AG04449 (cell line): Measurements from ENCODE around the gene OSBPL9.

Experiments used
- CTCF ChIA-PET: fragments of 350-600 bp; formaldehyde crosslinking; extraction: SDS; loops from one replicate; lab custom pipeline; 2021; ENCODE audit warnings: antibody characterized with exemption; lab: Yijun Ruan, JAX
- POLR2A ChIA-PET: fragments of 400-600, 350-600 bp; formaldehyde crosslinking; extraction: SDS; loops from one replicate; lab custom pipeline; 2020; ENCODE audit warnings: antibody characterized with exemption, inconsistent platforms; lab: Yijun Ruan, JAX
- DNase-seq: peaks from one replicate; pipeline ENCODE4 v3.0.0-alpha.2; 2010; ENCODE audit warnings: low read depth, low spot score
- H3K4me3 ChIP-seq: 2 replicates; pipeline ENCODE4 v1.5.1; 2011; ENCODE audit warnings: low read depth, mild to moderate bottlenecking, control low read depth, low read length
- TF ChIP-seq, protein P1 (sequence below): IDR thresholded peaks from one replicate; pipeline ENCODE4 v1.5.1; 2011; ENCODE audit warnings: mild to moderate bottlenecking, moderate library complexity, low read length, control low read depth, inconsistent platforms; ENCODE audit not compliant: insufficient read depth; ENCODE audit errors: missing control alignments

The OSBPL9 gene

DNA sequence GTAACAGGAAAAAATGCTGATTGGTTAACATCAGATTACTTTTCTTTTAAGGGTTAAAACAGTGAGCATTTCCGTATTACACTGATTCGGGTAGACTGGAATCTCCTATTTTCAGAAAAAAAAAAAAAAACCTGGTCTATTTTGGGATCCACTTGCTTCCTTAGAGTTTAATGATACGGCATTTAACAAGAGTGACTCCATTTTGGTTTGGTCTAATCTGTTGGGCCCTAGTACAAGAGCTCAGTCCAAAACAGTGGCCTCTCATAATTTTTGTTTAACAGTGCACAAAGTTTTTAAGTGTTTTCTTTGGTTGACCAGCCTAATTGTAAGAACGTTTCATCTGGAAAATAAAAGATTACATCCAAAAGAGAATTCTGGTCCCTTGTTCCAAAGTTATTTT lies 141.4 kb downstream of the OSBPL9 start:
- DNase-seq, result no peak
- no peak overlapping the region for H3K4me3 ChIP-seq
- TF ChIP-seq, protein P1, sequence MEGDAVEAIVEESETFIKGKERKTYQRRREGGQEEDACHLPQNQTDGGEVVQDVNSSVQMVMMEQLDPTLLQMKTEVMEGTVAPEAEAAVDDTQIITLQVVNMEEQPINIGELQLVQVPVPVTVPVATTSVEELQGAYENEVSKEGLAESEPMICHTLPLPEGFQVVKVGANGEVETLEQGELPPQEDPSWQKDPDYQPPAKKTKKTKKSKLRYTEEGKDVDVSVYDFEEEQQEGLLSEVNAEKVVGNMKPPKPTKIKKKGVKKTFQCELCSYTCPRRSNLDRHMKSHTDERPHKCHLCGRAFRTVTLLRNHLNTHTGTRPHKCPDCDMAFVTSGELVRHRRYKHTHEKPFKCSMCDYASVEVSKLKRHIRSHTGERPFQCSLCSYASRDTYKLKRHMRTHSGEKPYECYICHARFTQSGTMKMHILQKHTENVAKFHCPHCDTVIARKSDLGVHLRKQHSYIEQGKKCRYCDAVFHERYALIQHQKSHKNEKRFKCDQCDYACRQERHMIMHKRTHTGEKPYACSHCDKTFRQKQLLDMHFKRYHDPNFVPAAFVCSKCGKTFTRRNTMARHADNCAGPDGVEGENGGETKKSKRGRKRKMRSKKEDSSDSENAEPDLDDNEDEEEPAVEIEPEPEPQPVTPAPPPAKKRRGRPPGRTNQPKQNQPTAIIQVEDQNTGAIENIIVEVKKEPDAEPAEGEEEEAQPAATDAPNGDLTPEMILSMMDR, result no peak
- POLR2A ChIA-PET, result no interaction called here
- CTCF ChIA-PET, result no interaction called here

DNA sequence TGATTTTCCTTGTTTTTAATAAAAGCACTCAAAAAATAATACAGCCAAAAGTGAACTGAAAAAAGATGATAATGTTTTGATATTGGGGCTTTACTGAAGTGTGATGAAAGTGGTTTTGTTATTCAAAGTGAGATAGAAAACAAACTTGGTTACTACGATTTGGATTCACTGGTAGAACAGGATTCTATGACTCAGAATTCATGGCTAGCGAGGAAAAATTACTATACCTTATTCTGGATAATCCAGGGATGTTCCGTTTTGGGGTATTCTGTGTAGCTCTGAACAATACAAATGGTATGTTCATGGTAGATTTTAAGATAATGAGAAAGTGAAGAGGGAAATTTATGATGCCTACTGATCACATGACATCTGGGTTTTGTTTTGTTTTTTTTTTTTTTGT lies 144.0 kb downstream of the OSBPL9 start:
- DNase-seq, result no peak
- TF ChIP-seq, protein P1, result no peak
- CTCF ChIA-PET, result interaction anchor here (0.8 to 1.7 kb wide), 5 partner anchors 8 to 226 kb away, joined by 3 to 19 read pairs (median 4); no protein-coding TSS in a partner anchor
- POLR2A ChIA-PET, result no interaction called here
- no peak overlapping the region for H3K4me3 ChIP-seq

DNA sequence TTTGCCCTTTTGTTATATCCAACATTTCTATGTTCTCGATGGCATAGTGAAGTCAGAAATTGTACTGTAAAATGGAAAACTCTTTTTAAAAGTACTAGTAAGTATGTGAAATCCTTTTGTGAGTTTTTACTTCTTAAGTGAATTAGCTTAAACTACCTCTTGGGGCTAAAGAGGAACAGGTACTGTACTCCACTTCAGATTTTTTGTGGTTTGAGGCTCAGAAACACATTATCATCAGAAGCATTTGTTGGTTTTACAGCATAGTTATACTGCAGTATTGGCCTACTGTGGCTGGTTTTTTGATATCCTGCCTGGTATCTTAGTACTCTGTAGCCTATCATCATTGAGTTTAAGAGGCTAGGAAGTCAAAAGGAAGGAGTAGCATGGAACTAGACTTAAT lies 144.5 kb downstream of the OSBPL9 start:
- CTCF ChIA-PET, result interaction anchor here (1.1 to 1.7 kb wide), 3 partner anchors 8 to 226 kb away, joined by 3 to 19 read pairs (median 3); no protein-coding TSS in a partner anchor
- TF ChIP-seq, protein P1, result no peak
- DNase-seq, result no peak
- POLR2A ChIA-PET, result no interaction called here
- H3K4me3 ChIP-seq, result no peak overlapping the region

DNA sequence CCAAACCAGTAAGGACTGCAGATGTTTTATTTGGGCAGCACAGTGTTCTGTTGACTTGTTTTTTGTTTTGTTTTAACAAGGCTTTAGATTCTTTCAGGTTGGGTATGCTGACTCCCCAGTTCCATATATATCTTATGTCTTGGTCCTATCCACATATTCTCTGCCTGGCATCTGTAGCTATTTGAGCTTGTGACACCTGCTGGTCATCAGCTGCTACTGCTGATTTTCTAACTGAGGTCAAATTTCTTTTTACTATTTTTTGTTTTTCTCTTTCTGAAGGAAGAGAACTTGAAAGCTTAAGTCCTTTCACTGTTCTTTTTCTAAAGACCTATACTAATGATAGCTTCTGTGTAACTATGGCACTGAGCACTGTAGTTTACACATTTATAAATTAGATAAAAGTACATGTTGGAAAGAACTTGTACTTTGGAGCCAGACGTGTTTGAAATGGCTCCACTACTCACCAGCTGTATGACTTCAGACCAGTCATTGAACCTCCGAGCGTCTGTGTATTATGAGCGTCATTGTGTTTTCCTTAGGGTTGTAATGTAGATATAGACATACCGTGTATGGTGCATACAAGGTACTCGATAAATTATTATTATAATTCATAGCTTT lies 152.2 kb downstream of the OSBPL9 start:
- CTCF ChIA-PET, result interaction anchor here (0.7 to 4.8 kb wide), 52 partner anchors 8 to 994 kb away, joined by 3 to 106 read pairs (median 4); partner anchors contain the start of genes EPS15 and OSBPL9
- TF ChIP-seq, protein P1, result peak; percentile 62
- DNase-seq, result peak; percentile 16
- H3K4me3 ChIP-seq, result no peak overlapping the region
- POLR2A ChIA-PET, result no interaction called here

DNA sequence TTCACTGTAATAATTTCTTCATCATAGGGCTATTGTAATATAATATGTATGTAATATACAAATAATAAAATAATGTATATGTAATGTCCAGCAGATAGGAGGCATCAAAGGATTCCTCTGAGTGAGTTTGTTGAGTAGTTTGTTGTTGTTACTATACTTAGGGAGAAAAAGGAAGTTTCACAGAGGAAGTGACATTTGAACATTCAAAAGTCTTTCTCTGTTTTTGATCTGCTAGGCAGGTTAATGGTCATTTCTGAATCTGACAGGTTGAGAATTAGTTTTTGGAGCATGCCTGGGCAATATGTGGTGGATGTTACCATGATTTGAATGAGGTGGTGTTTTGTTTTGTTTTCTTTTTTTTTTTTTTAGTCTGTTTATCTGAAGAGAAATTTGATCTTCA lies 159.5 kb downstream of the OSBPL9 start:
- ChIA-PET CTCF (interaction anchor here (0.9 to 2.2 kb wide), 2 partner anchors 14 to 158 kb away, joined by 3 to 4 read pairs; no protein-coding TSS in a partner anchor), POLR2A (no interaction called here)
- DNase-seq, result no peak
- H3K4me3 ChIP-seq, result no peak overlapping the region
- TF ChIP-seq, protein P1, result no peak

DNA sequence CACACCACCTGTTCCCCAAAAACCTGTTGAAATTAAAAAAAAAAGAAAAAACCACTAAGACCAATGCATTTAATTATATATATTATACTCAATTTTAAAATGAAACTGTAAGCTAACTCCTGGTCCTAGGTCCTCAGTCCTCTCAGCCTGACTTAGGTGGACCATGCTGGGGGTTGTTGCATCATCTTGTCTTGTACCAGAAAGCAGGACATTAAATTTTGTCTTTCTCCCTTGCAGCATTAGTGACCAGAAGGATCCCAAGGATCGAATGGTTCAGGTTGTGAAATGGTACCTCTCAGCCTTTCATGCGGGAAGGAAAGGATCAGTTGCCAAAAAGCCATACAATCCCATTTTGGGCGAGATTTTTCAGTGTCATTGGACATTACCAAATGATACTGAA lies 164.0 kb downstream of the OSBPL9 start:
- TF ChIP-seq, protein P1, result no peak
- ChIA-PET POLR2A (no interaction called here), CTCF (interaction anchor here (2.1 to 2.9 kb wide), 2 partner anchors 12 to 15 kb away, joined by 7 to 13 read pairs; no protein-coding TSS in a partner anchor)
- H3K4me3 ChIP-seq, result no peak overlapping the region
- DNase-seq, result no peak
